Esophagus muscularis mucosa (tissue), 4 donors: Measurements from ENCODE around the gene PTPRN2. TPM values are rescaled to one million over a fixed set of nuclear protein-coding genes. Genes with fewer than 3 reads are reported as not detected.

ENCODE experiments used
- DNase-seq: peaks from one replicate; pipeline ENCODE4 v3.0.0-alpha.2; 2017; ENCODE audit errors: extremely low spot score
- H3K27ac ChIP-seq, 4 donors: fragments of 200-600 bp; sonication (generic); replicated peaks in 1 of 4; 1 replicate in 3 of 4; 2 replicates in 1 of 4; pipeline ENCODE4 v1.5.1; 2016 to 2019; ENCODE audit warnings: mild to moderate bottlenecking in 1 of 4
- H3K27me3 ChIP-seq, 4 donors: fragments of 200-600 bp; sonication (generic); one replicate each; pipeline versions ENCODE4 v1.5.1 to v1.6.0; 2016 to 2019
- H3K36me3 ChIP-seq, 4 donors: fragments of 200-600 bp; sonication (generic); one replicate each; pipeline ENCODE4 v1.5.1; 2016 to 2019
- H3K4me1 ChIP-seq, 4 donors: fragments of 200-600 bp; sonication (generic); one replicate each; pipeline ENCODE4 v1.5.1; 2016 to 2019
- H3K4me3 ChIP-seq, 4 donors: fragments of 200-600 bp; sonication (generic); 1 replicate in 2 of 4; 2 replicates in 2 of 4; pipeline ENCODE4 v1.5.1; 2016 to 2019; ENCODE audit warnings: mild to moderate bottlenecking in 4 of 4, moderate library complexity in 1 of 4
- H3K9me3 ChIP-seq, 4 donors: fragments of 200-600 bp; sonication (generic); 1 replicate in 3 of 4; 2 replicates in 1 of 4; pipeline ENCODE4 v1.5.1; 2016 to 2019
- CTCF ChIP-seq, 3 experiments: fragments of 200-600 bp in 2 of 3; fragments of 450-650 bp in 1 of 3; sonication (generic) in 2 of 3; IDR thresholded peaks; one replicate each; pipeline ENCODE4 v1.5.1; 2017 to 2019; ENCODE audit warnings: antibody characterized with exemption in 3 of 3, mild to moderate bottlenecking in 2 of 3, moderate library complexity in 1 of 3
- EP300 ChIP-seq: sonication (generic); formaldehyde crosslinking; IDR thresholded peaks from one replicate; pipeline ENCODE4 v1.6.1; 2017; ENCODE audit warnings: antibody characterized with exemption
- POLR2A ChIP-seq: fragments of 450-650 bp; IDR thresholded peaks from one replicate; pipeline ENCODE4 v1.6.1; 2017; ENCODE audit warnings: antibody characterized with exemption, moderate library complexity, mild to moderate bottlenecking, low read depth
- POLR2AphosphoS5 ChIP-seq, 2 donors: sonication (generic); formaldehyde crosslinking; IDR thresholded peaks; one replicate each; pipeline ENCODE4 v1.6.1; 2017; ENCODE audit warnings: antibody characterized with exemption in 2 of 2
- WGBS: methylation state at CpG from one replicate; pipeline ENCODE4 v1.1.5; 2018; 5-methylcytosine and 5-hydroxymethylcytosine counted together
- intact Hi-C: fragments of 100-400 bp; cut with DNase I; formaldehyde crosslinking; loops from one replicate; pipeline ENCODE4 v1.15.1; 2023
- total RNA-seq, 4 donors: library from RNA; depleted of rRNA; stranded (reverse); fragments of >200 nt; gene quantifications; one replicate each; pipeline versions ENCODE4 v1.1.0 to v1.2.1, GENCODE V29; 2016

The PTPRN2 gene
- total RNA-seq, 4 donors from 2014 or later = 2.1 to 3.1 (median 3.1) TPM

DNA sequence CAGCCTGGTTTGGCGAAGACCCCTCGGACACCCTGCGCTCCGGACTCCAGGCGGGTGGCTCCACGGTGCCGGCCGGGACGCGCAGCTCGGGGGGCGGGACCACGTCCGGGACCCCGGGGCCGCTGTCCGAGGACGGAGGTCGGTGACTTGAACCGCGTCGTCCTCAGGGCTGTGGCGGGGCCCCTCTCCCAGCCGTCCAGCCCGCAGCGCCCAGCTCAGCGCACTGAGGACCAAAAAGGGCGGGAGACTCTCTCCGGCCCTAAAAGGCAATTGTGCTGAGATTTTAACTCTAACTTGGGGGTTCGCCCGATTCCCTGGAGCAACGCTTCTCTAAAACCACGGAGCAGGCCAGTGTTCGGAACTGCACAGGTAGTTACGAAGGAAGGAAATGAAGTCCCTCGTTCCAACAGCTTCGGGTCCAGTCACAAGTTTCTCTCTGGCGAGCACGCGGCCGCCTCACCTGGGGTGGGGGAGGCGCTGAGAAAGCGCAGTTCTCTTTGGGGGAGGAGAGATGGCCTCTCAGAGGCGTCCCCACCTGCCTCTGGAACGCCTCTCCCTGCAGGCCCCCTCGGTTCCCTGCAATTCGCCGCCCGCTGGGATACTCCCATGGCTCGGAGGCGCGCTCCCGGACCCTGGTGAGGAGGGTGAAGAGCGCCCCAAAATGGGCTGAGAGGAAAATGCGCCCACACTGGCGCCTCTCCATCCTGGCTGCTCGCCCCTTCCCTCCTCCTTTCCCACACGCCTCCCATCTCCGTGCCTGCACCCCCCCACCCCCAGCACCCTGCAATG lies 898.2 kb downstream of the PTPRN2 start:
- DNase-seq = no peak
- peaks cover 23 to 71% (median 69%) of the 10 kb centered on the region in 4 donors for H3K4me1 ChIP-seq
- peaks cover 0 to 96% (median 60%) of the 10 kb centered on the region in 4 donors for H3K27me3 ChIP-seq
- H3K27ac ChIP-seq = no peak overlapping the region
- intact Hi-C loops = no loop called here
- TF ChIP-seq POLR2AphosphoS5 (IDR thresholded peaks at IDR 0.05) (no peak), POLR2A (no peak), EP300 (no peak), CTCF (IDR thresholded peaks at IDR 0.05) (no peak)
- H3K4me3 ChIP-seq = peak overlapping the region; percentile 46 to 54 (median 48)
- H3K36me3 ChIP-seq = no peaks in the 10 kb centered on the region
- H3K9me3 ChIP-seq = no peaks in the 10 kb centered on the region
- 3% methylated on average over 34 of the region's 59 CpGs for WGBS

DNA sequence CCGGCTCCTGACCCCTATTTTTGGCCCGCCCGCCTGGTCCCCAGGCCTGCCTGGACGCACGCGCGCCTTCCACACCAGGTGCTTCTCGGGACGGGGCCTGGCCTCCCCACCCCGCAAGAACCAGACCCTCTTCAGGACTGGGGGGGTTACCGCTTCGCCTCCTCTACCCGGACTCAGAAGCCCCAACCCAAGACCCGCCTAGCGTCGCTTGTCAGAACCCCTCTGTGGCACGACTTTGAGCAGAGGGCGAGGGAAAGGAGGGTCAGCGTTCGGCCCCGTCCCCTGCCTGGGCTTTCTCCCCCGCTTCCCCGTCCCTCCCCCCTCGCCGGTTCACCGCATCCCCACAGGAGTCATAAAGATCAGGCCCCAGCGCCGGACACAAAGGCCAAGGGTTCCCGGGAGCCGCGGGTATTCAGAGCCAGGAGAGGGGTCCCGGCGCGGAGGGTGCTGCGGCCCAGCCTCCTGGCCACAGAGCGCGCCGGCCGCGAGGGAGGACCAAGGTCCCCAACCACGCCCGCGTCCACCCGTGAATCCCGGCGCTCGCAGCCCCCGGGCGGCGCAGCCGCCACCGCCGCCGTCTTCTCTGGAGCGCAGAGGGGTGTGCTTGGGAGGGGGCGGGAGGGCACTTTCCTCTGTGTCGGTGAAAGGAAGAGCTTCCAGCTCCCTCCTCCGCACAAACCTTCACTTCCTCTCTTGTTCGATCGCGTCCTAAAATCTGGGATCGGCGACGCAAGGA lies 898.9 kb downstream of the PTPRN2 start:
- intact Hi-C loops = no loop called here
- peaks cover 0 to 98% (median 66%) of the 10 kb centered on the region in 4 donors for H3K27me3 ChIP-seq
- H3K4me3 ChIP-seq = peak overlapping the region in 1 of 4 donors; percentile 48
- WGBS = 8% methylated on average over 24 of the region's 64 CpGs
- no peaks in the 10 kb centered on the region for H3K9me3 ChIP-seq
- no peak overlapping the region for H3K27ac ChIP-seq
- no peak for DNase-seq
- H3K4me1 ChIP-seq = peaks cover 28 to 75% (median 75%) of the 10 kb centered on the region in 4 donors
- TF ChIP-seq POLR2A (no peak), POLR2AphosphoS5 (IDR thresholded peaks at IDR 0.05) (no peak), EP300 (no peak), CTCF (IDR thresholded peaks at IDR 0.05) (no peak)
- H3K36me3 ChIP-seq = no peaks in the 10 kb centered on the region

DNA sequence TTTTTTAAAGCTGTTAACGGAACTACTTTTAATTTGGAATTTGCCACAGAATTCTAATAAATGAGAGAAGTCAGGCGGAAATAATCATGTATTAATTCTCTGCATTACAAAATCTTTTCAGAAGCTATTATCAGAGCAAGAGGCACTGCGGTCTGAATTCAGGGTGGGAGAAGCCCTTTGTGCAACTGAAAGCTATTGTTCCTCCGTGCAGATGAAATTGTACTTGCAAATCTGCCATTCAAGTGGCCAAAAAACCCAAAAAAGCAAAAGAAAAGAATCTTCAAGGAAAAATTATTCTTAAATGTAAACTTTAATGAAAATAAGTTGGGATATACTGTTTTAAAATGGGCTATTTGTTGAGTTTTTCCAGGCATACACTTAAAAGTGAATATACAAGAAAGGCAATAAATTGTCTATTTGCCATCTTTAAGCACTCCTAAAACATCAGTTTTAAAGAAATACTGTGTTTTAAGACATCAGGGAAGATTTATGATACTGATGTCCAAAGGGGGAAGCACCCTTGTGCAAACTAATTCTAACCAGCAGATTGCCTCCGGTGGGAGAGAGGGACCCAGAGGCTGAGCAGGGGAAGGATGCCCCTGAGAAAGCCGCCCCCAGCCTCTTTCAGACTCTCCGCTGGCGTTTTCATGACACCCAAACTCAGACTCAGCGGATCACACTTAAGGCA lies 899.6 kb downstream of the PTPRN2 start:
- peaks cover 29 to 70% (median 69%) of the 10 kb centered on the region in 4 donors for H3K4me1 ChIP-seq
- no peaks in the 10 kb centered on the region for H3K36me3 ChIP-seq
- DNase-seq = no peak
- H3K27ac ChIP-seq = no peak overlapping the region
- H3K4me3 ChIP-seq = no peak overlapping the region
- TF ChIP-seq CTCF (IDR thresholded peaks at IDR 0.05) = no peak
- TF ChIP-seq POLR2AphosphoS5 (IDR thresholded peaks at IDR 0.05) = no peak
- no peak for TF ChIP-seq EP300
- H3K9me3 ChIP-seq = no peaks in the 10 kb centered on the region
- 34% methylated on average over 9 of the region's 9 CpGs for WGBS
- intact Hi-C loops = no loop called here
- peaks cover 0 to 98% (median 69%) of the 10 kb centered on the region in 4 donors for H3K27me3 ChIP-seq

GRCh38 chr7:157687158-157687557 lies 900.5 kb downstream of the PTPRN2 start:
- intact Hi-C loops = no loop called here
- no peaks in the 10 kb centered on the region for H3K36me3 ChIP-seq
- H3K27ac ChIP-seq = no peak overlapping the region
- H3K4me3 ChIP-seq = no peak overlapping the region
- peaks cover 0 to 98% (median 68%) of the 10 kb centered on the region in 4 donors for H3K27me3 ChIP-seq
- WGBS = 54% methylated on average over 5 of the region's 5 CpGs
- peaks cover 25 to 62% (median 61%) of the 10 kb centered on the region in 4 donors for H3K4me1 ChIP-seq
- no peaks in the 10 kb centered on the region for H3K9me3 ChIP-seq
- DNase-seq = no peak
- TF ChIP-seq CTCF (IDR thresholded peaks at IDR 0.05) (no peak), POLR2A (no peak), EP300 (no peak), POLR2AphosphoS5 (IDR thresholded peaks at IDR 0.05) (no peak)
